Stimulated activated CD8-positive, alpha-beta memory T cell treated with anti-CD3 and anti-CD28 coated beads, Interleukin-15, amount 100 ng/mL, for 24 hours (primary cell): ENCODE data around the gene CRABP1.

Experiments used
- DNase-seq: peaks from one replicate; pipeline ENCODE4 v3.0.0-alpha.2; 2020; ENCODE audit warnings: low read depth

CRABP1 gene

DNA sequence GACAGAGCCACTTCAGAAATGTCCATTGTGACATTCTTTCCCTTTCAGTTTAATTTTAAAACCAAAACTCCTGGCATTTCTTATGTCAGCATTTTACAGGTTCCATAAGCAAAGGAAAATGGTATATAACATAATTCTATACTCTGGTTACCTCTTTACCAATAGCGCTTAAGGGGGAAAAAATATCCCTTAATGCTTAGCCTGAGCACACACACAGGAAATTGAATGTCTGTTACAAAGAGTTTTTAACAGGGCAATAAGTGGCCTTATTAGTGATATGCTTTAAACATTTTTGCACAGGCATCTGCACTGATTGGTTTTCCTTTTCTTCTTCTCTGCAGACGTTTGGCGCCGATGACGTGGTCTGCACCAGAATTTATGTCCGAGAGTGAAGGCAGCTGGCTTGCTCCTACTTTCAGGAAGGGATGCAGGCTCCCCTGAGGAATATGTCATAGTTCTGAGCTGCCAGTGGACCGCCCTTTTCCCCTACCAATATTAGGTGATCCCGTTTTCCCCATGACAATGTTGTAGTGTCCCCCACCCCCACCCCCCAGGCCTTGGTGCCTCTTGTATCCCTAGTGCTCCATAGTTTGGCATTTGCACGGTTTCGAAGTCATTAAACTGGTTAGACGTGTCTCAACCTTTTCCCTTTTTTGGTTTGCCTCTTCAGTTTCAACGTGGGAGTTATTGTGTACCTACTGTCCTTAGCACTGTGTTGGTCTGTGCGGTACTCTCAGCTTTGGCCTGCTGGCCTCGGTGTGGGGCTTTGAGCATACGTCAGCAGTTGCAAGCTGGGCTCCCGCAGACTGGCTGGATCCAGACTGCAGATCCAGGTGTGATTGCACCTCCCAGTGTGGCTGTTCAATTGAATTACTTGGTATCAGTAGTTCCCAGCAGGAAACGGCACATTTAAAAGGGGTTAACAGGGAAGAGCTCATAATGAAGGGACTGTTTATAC lies 7.7 kb downstream of the CRABP1 start:
- no peak for DNase-seq

DNA sequence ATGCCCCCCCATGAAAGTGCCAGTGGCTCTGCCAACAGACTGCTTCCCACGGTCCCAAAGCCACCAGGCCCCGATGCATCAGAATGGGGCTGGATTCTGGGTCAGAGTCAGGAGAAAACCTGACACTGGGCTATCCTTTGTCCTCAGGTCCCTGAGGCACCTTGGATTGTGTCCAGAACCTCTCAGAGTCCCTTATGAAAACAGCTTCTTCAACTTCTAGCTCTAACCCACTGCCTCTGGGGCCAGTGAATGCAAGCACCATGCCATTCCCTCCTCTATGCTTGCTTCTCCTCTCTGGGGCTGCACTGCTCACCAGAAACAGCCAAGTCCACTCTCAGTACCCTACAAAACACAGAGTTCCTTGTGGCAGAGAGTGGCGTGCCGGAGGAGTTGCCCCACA lies 9.9 kb downstream of the CRABP1 start:
- no peak for DNase-seq

DNA sequence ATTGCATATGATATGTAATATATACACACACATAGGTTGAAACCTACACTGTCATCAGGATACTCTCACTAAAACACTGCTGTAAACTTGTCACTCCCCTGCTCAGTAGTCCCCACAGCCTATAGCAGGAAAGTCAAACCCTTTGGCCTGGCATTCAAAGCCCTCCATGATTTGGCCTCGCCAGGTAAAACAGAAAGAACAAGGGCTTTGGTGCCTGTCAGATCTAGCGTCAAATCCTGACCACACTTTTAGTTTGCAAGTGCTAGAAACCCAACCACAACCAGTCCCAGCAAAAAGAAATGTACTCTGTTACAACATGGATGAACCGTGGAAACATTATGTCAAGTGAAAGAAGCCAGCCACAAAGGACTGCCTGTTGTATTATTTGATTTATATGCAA lies 11.4 kb downstream of the CRABP1 start:
- no peak for DNase-seq

DNA sequence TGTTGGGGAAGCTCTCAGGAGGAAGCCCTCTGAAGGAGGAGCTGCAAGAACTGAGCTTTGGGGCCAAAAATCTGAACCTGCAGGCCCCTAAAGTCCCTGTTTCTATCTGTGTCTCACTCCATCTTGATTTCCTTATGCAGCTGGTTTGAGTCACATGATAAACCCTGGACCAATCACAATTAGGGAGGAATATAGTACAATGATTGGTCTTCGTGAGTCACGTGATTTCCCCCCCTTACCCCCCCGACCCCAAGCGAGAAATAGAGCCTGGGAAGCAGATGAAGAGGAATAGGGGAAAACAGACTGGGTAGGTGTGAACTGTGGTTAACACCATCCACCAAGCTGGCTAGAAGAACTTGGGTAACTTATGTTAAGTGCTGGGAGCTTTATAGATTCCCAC lies 12.9 kb downstream of the CRABP1 start:
- no peak for DNase-seq

DNA sequence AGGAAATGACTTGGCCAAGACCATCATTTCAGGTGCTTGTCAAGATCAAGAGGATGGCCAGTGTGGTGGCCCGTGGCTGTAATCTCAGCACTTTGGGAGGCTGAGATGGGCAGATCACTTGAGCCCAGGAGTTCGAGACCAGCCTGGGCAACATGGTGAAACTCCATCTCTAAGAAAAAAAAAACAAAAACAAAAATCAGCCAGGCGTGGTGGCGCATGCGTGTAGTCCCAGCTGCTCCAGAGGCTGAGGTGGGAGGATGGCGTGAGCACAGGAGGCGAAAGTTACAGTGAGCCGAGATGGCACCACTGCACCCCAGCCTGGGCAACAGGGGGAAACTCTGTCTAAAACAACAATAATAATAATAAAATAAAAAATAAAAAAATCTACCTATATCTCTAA lies 15.0 kb downstream of the CRABP1 start:
- DNase-seq: no peak

DNA sequence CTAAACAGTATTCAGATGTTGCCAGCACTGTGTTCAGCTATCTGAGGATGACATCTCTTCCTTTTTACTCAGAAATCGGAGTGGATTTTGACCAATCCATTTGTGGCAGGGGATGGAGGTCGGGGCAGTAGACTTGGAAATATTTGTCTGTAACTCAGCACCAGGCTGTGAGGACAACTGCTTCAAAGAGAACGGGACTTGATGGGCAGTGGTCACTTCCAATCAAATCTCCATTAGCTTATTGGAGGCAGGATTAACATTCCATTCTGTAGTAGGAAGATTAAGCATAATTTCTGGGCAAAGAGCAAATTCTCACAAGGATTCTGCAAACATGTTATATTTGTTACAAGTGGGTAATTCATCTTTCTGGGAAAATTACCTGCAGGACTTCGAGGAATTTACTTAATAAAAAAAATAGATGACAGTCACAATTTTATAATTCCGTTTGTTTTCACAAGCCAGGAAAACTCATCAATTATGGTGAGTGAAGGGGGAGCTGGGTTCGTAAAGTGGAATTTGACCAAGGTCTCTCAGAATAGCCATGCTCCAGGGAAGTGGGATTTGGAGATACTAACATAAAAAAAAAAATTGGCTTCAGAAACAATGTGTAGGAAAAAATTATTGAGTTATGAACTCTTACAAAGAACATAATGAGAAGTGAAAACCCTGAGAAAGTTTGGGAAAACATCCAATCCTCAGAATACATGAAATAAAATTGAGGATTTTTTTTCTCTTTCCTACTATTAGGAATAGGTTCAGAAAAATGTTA lies 18.1 kb downstream of the CRABP1 start:
- no peak for DNase-seq

DNA sequence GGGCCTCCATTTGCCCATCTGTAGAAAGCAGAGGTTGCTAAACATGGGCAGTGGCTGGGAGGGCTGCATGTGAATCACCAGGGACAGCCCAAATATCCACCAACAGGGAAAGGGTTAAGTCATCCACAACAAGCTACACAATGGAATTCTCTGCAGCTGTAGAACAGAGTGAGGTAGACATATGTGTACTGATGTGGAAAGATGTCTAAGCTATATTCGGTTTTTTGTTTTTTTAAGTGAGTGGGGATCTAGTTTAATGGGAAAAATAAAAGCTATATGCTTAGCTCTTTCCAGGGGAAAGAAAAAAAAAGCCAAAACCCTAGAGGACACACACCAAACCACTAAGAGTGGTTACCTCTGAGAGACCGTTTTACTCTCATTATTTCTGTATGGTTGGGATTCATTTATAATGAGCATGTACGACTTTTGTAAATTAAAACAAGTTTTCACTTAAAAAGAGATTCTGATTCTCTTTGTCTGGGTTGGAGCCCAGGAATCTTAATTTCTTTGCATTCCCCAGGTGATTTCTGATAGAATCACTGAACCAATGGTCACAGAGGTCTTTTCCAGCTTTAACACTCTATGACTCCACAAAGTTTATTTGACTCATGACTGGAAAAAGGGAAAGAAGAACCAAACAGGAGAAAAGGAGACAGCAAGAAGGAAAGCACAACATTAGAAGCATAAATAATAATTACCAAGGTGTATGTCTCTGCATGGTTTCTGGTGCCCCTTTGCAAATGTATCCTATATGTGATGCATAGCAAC lies 19.1 kb downstream of the CRABP1 start:
- no peak for DNase-seq

DNA sequence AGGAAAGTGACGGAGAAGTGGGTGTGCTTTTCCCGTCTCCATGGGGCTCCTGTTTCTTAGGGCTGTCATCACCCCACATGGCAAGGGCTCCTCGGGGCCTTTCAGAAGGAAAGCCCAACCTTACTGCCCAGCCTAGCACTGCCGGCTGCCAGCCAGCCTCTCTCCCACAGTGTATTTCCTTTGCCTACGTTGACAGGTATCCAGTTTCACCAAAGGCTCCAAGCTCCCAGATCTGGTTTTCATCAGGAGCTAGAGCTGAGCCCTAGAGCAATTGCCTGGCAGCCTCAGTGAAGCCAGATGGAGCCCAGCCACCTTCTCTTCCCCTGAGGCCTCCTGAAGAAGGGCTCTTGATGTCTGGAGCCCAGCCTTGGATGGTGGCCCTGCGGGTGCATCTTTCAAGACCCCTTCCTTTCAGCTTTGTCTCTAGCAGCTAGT lies 20.2 kb downstream of the CRABP1 start:
- DNase-seq: no peak

DNA sequence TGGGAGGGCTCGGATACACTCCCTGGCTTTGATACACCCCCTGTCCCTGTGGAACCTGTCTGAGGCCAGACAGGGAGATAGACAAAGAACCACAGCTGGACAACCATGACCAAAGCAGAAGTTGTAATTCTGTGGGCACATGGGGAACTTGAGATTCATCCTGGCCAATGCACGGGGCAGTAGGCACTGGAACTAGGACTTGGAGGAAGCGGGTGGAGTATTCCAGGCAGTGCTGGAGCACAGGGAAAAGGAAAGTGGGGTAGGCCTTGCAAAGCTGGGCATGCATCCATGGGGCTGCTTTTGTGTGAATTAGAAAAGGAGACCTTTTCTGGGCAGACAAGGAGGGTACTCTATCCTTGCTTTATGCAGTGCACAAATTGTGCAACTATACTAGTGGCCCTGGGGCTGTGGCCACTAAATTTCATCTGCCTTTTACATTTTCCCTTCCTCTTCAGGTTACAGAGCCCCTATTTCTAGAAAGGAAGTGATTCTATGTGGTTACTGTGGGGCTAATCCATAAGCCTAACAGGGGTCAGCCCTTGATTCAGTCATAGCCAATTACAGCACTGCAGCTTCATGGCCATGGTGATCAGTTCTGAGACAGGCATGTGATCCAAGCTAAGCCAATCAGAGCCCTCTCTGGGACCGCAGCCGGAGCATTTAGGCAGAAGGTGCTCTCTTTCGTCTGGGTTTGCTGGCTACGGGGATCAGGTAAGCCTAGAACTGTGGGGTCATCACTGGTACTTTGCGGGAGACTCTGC lies 21.0 kb downstream of the CRABP1 start:
- DNase-seq: no peak

DNA sequence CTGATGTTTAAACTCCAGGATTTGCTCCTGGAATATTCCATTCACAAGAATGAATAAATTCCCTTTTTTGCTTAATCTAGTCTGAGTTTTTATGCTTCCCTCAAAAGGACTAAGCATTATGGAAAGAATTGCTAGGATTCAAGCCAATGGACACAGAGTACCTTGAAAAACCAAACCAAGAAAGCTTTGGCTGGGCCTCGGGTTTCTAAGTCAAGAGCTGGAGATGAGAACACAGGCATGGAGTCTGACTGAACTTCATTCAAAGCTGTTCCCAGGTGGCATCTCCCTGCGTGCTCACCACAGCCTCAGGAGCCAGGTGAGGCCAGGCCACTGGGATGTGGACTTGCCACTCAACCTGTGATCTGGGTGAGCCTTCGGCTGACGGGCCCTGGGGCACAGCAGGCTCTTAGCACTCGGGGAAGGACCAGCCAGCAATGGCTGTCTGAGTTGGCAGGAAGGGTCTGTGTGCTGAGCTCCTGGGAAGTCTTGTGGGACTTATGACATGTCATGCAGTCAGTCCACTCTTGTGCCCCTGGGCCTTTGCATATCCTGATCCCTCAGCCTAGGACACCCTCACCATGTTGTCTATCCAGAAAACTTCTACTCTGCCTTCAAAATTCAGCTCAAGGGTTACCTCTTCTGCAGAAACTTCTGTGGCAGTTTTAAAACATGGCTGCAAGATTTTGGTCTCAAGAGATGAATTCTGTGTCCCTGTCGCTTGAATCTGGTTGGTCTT lies 21.8 kb downstream of the CRABP1 start:
- no peak for DNase-seq

DNA sequence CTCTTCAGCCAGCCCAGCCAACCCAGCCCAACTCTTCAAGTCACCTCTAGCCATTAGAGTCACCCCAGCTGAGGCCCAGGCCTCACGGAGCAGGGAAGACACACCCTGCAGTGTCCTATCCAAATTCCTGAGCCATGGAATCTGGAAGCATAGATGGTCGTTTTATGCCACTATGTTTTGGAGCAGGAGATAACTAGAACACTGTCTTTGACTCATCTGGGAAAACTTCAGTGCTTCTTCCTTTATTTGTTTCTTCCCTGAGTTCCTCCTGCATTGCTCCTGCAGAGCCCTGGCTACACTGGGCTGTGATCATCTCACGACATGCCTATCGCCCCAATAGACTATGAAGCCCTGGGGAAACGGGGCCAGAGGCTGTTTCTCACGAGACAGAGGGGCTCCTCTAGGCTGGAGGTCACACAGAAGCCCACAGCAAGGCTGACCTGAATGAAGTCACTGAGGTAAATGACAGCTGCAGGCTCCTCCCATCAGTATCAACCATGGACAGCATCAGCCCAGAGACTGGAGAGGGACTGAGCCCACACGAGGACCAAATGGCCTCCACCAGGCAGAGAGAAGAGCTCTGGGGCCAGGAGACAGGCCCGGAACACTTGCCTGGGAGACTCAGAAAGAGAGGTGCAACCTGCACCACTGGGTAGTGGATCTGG lies 22.7 kb downstream of the CRABP1 start:
- DNase-seq: no peak

DNA sequence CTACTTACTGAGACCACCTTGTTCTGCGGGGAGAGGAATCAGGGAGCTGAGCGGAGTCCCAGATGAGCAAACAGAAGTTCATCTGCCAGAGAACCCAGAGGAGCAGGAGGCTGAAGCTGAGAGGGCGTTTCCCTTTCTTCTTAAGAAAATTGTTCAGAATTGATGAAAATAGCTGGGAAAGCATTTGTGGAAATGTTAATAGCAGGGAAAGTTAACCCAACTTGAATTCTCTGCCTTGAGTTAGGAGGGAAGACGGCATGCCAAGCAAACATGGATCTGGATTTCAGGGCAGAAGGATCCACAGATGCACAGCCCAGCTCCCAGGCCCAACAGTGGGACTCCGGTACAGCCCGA lies 23.2 kb downstream of the CRABP1 start:
- no peak for DNase-seq

DNA sequence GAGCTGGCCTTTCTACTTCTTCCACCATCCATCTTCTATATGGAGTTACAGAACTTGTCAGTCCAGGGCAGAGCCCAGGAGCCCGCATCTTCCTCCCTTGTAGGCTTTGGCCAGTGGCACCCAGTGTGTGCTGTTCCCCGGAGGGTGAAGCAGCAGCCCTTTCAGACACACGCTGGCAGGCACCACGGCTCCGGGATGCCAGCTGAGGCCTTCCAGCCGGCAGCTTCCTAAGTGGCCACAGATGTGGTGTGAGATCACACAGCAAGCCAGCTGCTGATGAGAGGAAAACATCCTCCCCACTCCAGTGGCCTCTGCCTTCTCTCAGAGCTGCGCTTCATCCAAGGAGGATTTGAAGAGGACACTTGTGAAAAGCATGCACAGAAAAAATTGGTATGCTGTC lies 24.1 kb downstream of the CRABP1 start:
- DNase-seq: no peak

DNA sequence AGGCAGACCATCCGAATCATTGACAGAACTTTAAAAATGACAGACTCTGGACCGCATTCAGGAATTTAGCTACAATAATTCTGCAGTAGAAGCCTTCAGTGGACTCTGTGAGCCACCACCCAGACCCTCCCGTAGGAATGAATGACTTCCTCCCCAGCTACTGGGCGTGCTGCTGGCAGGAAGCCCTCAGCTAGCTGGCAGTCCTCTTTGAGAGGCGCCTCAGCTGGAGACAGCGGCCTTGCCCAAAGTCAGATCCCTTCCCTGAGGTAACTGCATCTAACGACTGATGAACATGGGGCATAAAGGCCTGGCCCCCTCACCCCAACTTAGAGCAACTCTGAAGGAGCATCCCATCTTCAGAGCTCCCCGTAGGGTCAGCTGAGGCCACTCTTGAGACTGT lies 25.8 kb downstream of the CRABP1 start:
- no peak for DNase-seq

DNA sequence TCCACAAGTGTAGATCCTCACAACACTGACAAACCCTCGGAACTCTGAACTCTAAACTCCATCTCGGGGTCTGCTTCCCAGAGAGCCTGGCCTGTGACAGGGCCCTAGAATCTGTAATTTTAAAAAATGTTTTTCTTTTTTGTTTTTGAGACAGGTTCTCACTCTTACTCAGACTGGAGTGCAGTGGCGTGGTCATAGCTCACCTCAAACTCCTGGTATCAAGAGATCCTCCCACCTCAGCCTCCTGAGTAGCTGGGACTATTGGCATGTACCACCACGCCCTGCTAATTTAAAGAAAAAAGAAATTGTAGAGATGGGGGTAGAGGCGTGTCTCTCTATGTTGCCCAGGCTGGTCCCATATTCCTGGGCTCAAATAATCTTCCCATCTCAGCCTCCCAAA lies 26.2 kb downstream of the CRABP1 start:
- no peak for DNase-seq

DNA sequence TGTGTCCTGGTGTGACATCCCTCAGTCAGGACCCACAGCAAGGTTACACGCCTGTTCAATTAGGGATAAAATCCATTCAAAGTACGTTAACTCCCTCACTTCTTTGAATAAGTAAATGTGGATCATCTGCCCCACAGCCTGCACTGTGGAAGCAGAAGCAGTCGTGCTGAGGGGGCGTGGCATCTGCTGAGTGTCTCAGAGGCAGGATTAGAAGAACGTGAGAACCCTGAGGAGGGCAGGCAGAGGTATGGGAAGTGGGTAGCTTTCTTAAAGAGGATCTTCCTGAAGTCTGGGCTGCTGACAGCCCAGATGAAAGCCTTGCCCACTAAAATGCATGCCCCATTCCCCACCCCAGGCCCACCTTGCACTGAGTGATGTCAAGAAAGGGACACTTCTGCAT lies 28.5 kb downstream of the CRABP1 start:
- no peak for DNase-seq

DNA sequence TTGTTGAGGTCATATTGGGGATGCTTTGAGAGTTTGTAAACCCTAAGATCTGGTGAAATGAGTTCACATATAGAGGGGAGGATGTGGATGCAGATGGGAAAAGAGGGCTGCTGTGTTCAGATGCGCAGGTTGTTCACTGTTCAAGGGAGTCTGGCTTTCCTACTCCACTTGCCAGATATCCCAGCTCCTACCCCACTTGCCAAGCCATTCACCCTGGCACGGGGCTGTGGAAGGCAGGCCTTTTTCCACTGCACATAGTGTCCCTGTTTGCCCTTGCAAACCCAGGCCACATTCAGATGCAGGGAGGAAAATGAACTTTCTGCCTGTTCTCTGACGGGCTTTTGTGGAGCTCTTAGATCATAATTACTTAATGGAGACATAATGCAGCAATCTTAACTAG lies 29.0 kb downstream of the CRABP1 start:
- no peak for DNase-seq

DNA sequence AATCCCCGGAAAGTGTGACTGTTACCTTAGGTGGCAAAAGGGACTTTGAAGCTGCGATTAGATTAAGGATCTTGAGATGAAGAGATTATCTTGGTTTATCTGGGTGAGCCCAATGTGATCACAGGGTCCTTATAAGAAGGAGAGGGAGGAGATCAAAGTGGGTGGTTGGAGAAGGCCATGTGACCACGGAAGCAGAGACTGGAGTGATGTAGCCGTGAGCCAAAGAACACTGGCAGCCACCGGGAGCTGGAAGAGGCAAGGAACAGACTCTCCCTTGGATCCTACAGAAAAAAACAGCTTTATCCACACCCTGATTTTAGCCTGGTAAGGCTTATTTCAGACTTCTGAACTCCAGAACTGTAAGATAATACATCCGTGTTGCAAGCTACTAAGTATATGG lies 29.9 kb downstream of the CRABP1 start:
- no peak for DNase-seq

DNA sequence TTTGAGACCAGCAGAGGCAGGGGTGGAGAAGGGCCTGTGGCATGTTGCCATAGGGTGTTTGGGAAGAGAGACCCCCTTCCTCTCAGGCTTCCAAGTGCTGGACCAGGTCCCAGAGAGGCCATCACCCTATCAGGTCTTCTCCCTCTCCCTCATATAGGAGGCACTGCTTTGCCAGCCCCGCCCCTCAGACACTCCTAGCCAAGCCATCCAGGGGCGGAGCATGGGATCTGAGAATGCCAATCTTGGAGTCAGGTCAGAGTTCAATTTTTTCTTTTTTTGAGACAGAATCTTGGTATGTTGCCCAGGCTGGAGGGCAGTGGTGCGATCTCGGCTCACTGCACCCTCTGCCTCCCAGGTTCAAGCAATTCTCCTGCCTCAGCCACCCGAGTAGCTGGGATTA lies 32.7 kb downstream of the CRABP1 start:
- DNase-seq: no peak
